ENCODE data around the gene BCOR. TPM values are rescaled to one million over a fixed set of nuclear protein-coding genes. Genes with fewer than 3 reads are reported as not detected.

Gene BCOR
- total RNA-seq, 1 experiment from 2014 or later = 58.8 TPM

DNA sequence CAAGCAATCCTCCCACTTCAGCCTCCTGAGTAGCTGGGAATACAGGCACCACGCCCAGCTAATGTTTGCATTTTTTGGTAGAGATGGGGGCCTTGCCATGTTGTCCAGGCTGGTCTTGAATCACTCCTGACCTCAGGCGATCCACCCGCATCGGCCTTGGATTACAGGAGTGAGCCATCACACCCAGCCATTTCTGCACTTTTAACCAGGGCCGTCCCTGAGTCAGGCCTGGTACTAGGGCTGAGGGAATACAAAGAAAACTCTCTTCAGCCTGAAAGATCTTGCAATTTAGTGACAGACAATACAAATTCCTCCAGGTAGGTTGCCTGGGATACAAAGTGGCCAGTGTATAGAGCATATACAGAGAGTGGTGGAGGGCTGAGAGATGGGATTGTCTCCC, 65.8 kb downstream of the BCOR start:
- Histone ChIP-seq H3K36me3 (ENCODE audit: insufficient read depth, low read length, poor library complexity, severe bottlenecking) (no peaks in the 10 kb centered on the region), H3K27ac (ENCODE audit: low read depth, low read length, poor library complexity, severe bottlenecking) (no peak overlapping the region), H3K9me3 (ENCODE audit: low read depth, low read length, poor library complexity, severe bottlenecking) (no peaks in the 10 kb centered on the region), H3K4me3 (ENCODE audit: low read depth, low read length, poor library complexity, severe bottlenecking) (no peak overlapping the region), H3K4me1 (ENCODE audit: insufficient read depth, low read length, poor library complexity, severe bottlenecking) (no peaks in the 10 kb centered on the region), H3K27me3 (replicated peaks; ENCODE audit: insufficient read depth, low read depth, low read length, poor library complexity) (no peaks in the 10 kb centered on the region)
- DNase-seq (ENCODE audit: low spot score) = no peak
- CTCF ChIA-PET = interaction anchor here (0.7 kb wide), 1 partner anchor 21 kb away, joined by 6 read pairs; no protein-coding TSS in a partner anchor
- BruUV-seq (replicated peaks) = no TSS peak
- intact Hi-C loops (cut with micrococcal nuclease; ENCODE audit: unreplicated experiment) = no loop called here
- POLR2A ChIA-PET (ENCODE audit: low non-redundant PET) = no interaction called here
- TF ChIP-seq CTCF (conservative IDR thresholded peaks at IDR 0.05; ENCODE audit: low read depth, low read length) = no peak
- TF ChIP-seq EZH2 (IDR thresholded peaks at IDR 0.05; ENCODE audit: borderline replicate concordance, low read depth, low read length, poor library complexity, severe bottlenecking) = no peak

DNA sequence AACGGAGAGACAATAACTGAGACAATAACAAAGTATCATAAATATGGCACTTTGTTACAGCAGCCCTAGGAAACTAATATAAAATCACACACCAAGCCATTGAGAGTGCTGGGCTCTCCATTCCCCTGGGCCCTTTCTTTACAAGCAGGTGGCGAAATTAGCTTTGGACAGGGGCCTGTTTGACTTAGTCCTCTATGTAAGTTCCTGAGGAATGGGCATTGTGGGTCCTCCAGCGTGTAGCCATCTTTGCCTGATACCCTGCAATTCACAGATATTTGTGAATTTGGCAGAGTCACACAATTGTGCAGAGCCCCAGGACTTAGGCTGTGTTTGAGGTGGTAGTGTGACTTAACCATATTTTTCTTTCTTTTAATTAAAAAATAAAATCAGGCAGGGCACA, 67.6 kb downstream of the BCOR start:
- H3K4me3 ChIP-seq (ENCODE audit: low read depth, low read length, poor library complexity, severe bottlenecking) = no peak overlapping the region
- H3K27ac ChIP-seq (ENCODE audit: low read depth, low read length, poor library complexity, severe bottlenecking) = no peak overlapping the region
- ChIA-PET POLR2A (ENCODE audit: low non-redundant PET) (no interaction called here), CTCF (no interaction called here)
- H3K27me3 ChIP-seq (replicated peaks; ENCODE audit: insufficient read depth, low read depth, low read length, poor library complexity) = no peaks in the 10 kb centered on the region
- DNase-seq (ENCODE audit: low spot score) = no peak
- BruUV-seq (replicated peaks) = no TSS peak
- intact Hi-C loops (cut with micrococcal nuclease; ENCODE audit: unreplicated experiment) = no loop called here
- TF ChIP-seq EZH2 (IDR thresholded peaks at IDR 0.05; ENCODE audit: borderline replicate concordance, low read depth, low read length, poor library complexity, severe bottlenecking) = no peak
- no peaks in the 10 kb centered on the region for H3K4me1 ChIP-seq (ENCODE audit: insufficient read depth, low read length, poor library complexity, severe bottlenecking)
- H3K9me3 ChIP-seq (ENCODE audit: low read depth, low read length, poor library complexity, severe bottlenecking) = no peaks in the 10 kb centered on the region
- no peaks in the 10 kb centered on the region for H3K36me3 ChIP-seq (ENCODE audit: insufficient read depth, low read length, poor library complexity, severe bottlenecking)

DNA sequence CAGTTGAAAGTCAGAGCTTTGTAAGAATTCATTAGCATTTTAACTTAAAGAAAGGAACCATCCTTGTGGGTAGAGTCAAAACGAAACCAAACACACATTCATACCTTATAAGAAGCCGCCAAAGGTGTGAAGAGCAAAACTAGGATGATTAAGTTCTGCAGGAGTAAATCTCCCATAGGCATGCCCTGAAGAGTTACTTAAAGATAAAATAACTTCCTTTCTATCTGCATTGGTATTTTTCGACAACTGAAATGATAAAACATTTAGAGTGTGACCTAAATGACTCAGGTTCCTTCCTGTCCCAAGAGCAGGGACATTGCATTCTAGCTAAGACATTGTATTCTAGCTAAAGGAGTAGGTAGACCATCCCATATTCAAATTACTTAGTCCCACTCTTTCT, 75.3 kb downstream of the BCOR start:
- intact Hi-C loops (cut with micrococcal nuclease; ENCODE audit: unreplicated experiment) = no loop called here
- Histone ChIP-seq H3K27me3 (replicated peaks; ENCODE audit: insufficient read depth, low read depth, low read length, poor library complexity) (no peaks in the 10 kb centered on the region), H3K9me3 (ENCODE audit: low read depth, low read length, poor library complexity, severe bottlenecking) (no peaks in the 10 kb centered on the region), H3K4me3 (ENCODE audit: low read depth, low read length, poor library complexity, severe bottlenecking) (no peak overlapping the region), H3K36me3 (ENCODE audit: insufficient read depth, low read length, poor library complexity, severe bottlenecking) (no peaks in the 10 kb centered on the region), H3K4me1 (ENCODE audit: insufficient read depth, low read length, poor library complexity, severe bottlenecking) (no peaks in the 10 kb centered on the region), H3K27ac (ENCODE audit: low read depth, low read length, poor library complexity, severe bottlenecking) (no peak overlapping the region)
- POLR2A ChIA-PET (ENCODE audit: low non-redundant PET) = no interaction called here
- no TSS peak for BruUV-seq (replicated peaks)
- no peak for DNase-seq (ENCODE audit: low spot score)
- CTCF ChIA-PET = no interaction called here
- TF ChIP-seq EZH2 (IDR thresholded peaks at IDR 0.05; ENCODE audit: borderline replicate concordance, low read depth, low read length, poor library complexity, severe bottlenecking) (no peak), CTCF (conservative IDR thresholded peaks at IDR 0.05; ENCODE audit: low read depth, low read length) (no peak)

- Histone ChIP-seq H3K36me3 (ENCODE audit: insufficient read depth, low read length, poor library complexity, severe bottlenecking) (no peaks in the 10 kb centered on the region), H3K9me3 (ENCODE audit: low read depth, low read length, poor library complexity, severe bottlenecking) (no peaks in the 10 kb centered on the region), H3K4me1 (ENCODE audit: insufficient read depth, low read length, poor library complexity, severe bottlenecking) (no peaks in the 10 kb centered on the region), H3K4me3 (ENCODE audit: low read depth, low read length, poor library complexity, severe bottlenecking) (no peak overlapping the region), H3K27me3 (replicated peaks; ENCODE audit: insufficient read depth, low read depth, low read length, poor library complexity) (no peaks in the 10 kb centered on the region), H3K27ac (ENCODE audit: low read depth, low read length, poor library complexity, severe bottlenecking) (no peak overlapping the region)
- intact Hi-C loops (cut with micrococcal nuclease; ENCODE audit: unreplicated experiment) = no loop called here
- ChIA-PET CTCF (no interaction called here), POLR2A (ENCODE audit: low non-redundant PET) (no interaction called here)
- no TSS peak for BruUV-seq (replicated peaks)
- DNase-seq (ENCODE audit: low spot score) = no peak
- TF ChIP-seq EZH2 (IDR thresholded peaks at IDR 0.05; ENCODE audit: borderline replicate concordance, low read depth, low read length, poor library complexity, severe bottlenecking) (no peak), CTCF (conservative IDR thresholded peaks at IDR 0.05; ENCODE audit: low read depth, low read length) (no peak)
These were observed 76.1 kb downstream of the BCOR start for GRCh38 chrX:40021647-40022046.
